ENCODE measurements around the gene TRIM56. TPM values are rescaled to one million over a fixed set of nuclear protein-coding genes. Genes with fewer than 3 reads are reported as not detected.

TRIM56 gene
- total and polyA plus RNA-seq, 2 of the 13 experiments (the other 11 are each of a cell fraction or from before 2014, with no cell fraction given) = 3.2 to 7.1 TPM

GRCh38 chr7:101122933-101123702 is 37.8 kb downstream of the TRIM56 start (continued):
- TF ChIP-seq PATZ1 (CRISPR knock-in tag; IDR thresholded peaks at IDR 0.05) = peak; percentile 77
- TF ChIP-seq ZNF564 (CRISPR knock-in tag; IDR thresholded peaks at IDR 0.05) = no peak
- TF ChIP-seq, protein P1, sequence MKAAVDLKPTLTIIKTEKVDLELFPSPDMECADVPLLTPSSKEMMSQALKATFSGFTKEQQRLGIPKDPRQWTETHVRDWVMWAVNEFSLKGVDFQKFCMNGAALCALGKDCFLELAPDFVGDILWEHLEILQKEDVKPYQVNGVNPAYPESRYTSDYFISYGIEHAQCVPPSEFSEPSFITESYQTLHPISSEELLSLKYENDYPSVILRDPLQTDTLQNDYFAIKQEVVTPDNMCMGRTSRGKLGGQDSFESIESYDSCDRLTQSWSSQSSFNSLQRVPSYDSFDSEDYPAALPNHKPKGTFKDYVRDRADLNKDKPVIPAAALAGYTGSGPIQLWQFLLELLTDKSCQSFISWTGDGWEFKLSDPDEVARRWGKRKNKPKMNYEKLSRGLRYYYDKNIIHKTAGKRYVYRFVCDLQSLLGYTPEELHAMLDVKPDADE (CRISPR knock-in tag; IDR thresholded peaks at IDR 0.05) = no peak
- TF ChIP-seq ZNF501 (CRISPR knock-in tag; IDR thresholded peaks at IDR 0.05) = peak; percentile 15; the same call in 1 of the 2 replicates
- no peak for TF ChIP-seq RBM39 (IDR thresholded peaks at IDR 0.05; ENCODE audit: low read depth, low read length, poor library complexity, severe bottlenecking)
- TF ChIP-seq ARID3A (IDR thresholded peaks at IDR 0.05; ENCODE audit: low read depth, low read length) = no peak
- TF ChIP-seq RELA (CRISPR knock-in tag; IDR thresholded peaks at IDR 0.05) = no peak
- no peak for TF ChIP-seq ZMAT3 (CRISPR knock-in tag; conservative IDR thresholded peaks at IDR 0.05)
- TF ChIP-seq, protein P2, sequence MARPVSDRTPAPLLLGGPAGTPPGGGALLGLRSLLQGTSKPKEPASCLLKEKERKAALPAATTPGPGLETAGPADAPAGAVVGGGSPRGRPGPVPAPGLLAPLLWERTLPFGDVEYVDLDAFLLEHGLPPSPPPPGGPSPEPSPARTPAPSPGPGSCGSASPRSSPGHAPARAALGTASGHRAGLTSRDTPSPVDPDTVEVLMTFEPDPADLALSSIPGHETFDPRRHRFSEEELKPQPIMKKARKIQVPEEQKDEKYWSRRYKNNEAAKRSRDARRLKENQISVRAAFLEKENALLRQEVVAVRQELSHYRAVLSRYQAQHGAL (CRISPR knock-in tag; IDR thresholded peaks at IDR 0.05; ENCODE audit: not compliant biosample characterization) = no peak
- no peak for TF ChIP-seq MAFK (conservative IDR thresholded peaks at IDR 0.05 in 1 of 2, IDR thresholded peaks at IDR 0.05 in 1 of 2; ENCODE audit: low read length in 2 of 2)
- no peak for TF ChIP-seq NAIF1 (CRISPR knock-in tag; IDR thresholded peaks at IDR 0.05; ENCODE audit: borderline replicate concordance)
- no peak for TF ChIP-seq E2F1 (CRISPR knock-in tag; IDR thresholded peaks at IDR 0.05)
- no peak for TF ChIP-seq CREB1 (IDR thresholded peaks at IDR 0.05)
- no peak for TF ChIP-seq CREB1 (CRISPR knock-in tag; IDR thresholded peaks at IDR 0.05)
- TF ChIP-seq TARDBP (CRISPR knock-in tag; IDR thresholded peaks at IDR 0.05) = no peak; the same call in 1 of the 2 replicates
- no peak for TF ChIP-seq ZNF510 (CRISPR knock-in tag; IDR thresholded peaks at IDR 0.05; ENCODE audit: low read depth)
- TF ChIP-seq ZNF580 (CRISPR knock-in tag; IDR thresholded peaks at IDR 0.05; ENCODE audit: borderline replicate concordance, low read depth) = peak; percentile 77; the same call in 1 of the 2 replicates
- TF ChIP-seq EP300 (IDR thresholded peaks at IDR 0.05; ENCODE audit: low read depth in 2 of 2, low read length in 2 of 2) = peak in 1 of 2 experiments; percentile 55; a peak in 2 of 4 replicates
- peak; percentile 52; the same call in 1 of the 2 replicates for TF ChIP-seq EP300 (CRISPR knock-in tag; IDR thresholded peaks at IDR 0.05; ENCODE audit: borderline replicate concordance)
